ENCODE results near the gene MACROH2A1. TPM values are rescaled to one million over a fixed set of nuclear protein-coding genes. Genes with fewer than 3 reads are reported as not detected.

The MACROH2A1 gene
- total RNA-seq, 1 donor from 2014 or later, result 181 TPM

DNA sequence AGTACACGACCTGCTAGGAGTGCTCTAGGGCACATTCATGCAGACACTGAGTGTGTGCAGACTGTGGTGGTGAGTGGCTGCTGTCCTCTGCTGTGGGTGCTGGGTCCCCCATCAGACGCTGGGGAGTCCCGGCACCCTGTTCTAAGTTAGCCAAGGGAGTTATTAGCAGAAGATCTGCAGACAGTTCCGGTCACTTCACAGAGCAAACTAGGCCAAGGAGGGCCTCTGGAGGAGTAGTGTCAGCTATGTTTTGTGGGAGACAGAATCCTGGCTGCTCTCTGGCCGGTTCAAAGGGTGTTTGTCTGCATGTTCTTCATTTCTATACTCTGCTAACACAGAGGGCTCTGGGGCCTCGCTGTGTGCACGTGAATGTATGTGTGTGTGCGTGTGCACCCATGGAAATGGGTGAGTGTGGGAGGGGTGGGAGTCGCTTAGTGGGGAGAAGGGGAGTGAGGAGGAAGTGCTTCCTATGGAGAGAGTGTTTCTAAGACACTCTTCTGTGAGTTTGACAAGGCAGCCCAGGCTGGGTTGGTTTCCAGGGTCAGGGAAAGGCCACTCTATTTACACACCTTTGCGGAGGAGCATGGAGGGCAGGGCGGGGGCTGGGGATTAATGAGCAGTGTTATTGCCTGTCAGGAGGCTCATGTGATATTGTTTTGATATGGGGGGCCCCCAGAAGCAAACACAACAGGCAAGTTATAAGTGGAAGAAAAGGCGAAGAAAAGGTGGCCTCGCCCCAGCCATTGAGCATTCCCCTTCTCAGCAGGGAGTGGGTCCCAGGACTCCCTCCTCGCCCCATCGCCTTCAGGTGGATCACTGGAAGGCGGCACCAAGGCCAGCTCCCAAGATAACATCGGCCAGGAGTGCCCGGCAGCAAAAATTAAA is 68.9 kb downstream of the MACROH2A1 start:
- peaks cover 4% of the 10 kb centered on the region for H3K27me3 Mint-ChIP-seq (ENCODE audit: unreplicated experiment)
- H3K4me1 Mint-ChIP-seq (ENCODE audit: unreplicated experiment), result peaks cover 2% of the 10 kb centered on the region
- DNase-seq (ENCODE audit: low spot score), result no peak
- no peak for TF ChIP-seq CTCF (IDR thresholded peaks at IDR 0.05; ENCODE audit: unreplicated experiment)
- no peak overlapping the region for H3K4me3 Mint-ChIP-seq (ENCODE audit: unreplicated experiment)
- no peaks in the 10 kb centered on the region for H3K9me3 Mint-ChIP-seq (ENCODE audit: unreplicated experiment)
- peaks cover 8% of the 10 kb centered on the region for H3K36me3 Mint-ChIP-seq (ENCODE audit: low read depth, unreplicated experiment)
- no peak overlapping the region for H3K27ac Mint-ChIP-seq (ENCODE audit: unreplicated experiment)

GRCh38 chr5:135329066-135329912 is 69.7 kb downstream of the MACROH2A1 start:
- TF ChIP-seq CTCF (IDR thresholded peaks at IDR 0.05; ENCODE audit: unreplicated experiment), result no peak
- no peak for DNase-seq (ENCODE audit: low spot score)
- peaks cover 2% of the 10 kb centered on the region for H3K27me3 Mint-ChIP-seq (ENCODE audit: unreplicated experiment)
- H3K27ac Mint-ChIP-seq (ENCODE audit: unreplicated experiment), result no peak overlapping the region
- no peaks in the 10 kb centered on the region for H3K9me3 Mint-ChIP-seq (ENCODE audit: unreplicated experiment)
- H3K4me3 Mint-ChIP-seq (ENCODE audit: unreplicated experiment), result no peak overlapping the region
- H3K36me3 Mint-ChIP-seq (ENCODE audit: low read depth, unreplicated experiment), result peaks cover 8% of the 10 kb centered on the region
- peaks cover 2% of the 10 kb centered on the region for H3K4me1 Mint-ChIP-seq (ENCODE audit: unreplicated experiment)

DNA sequence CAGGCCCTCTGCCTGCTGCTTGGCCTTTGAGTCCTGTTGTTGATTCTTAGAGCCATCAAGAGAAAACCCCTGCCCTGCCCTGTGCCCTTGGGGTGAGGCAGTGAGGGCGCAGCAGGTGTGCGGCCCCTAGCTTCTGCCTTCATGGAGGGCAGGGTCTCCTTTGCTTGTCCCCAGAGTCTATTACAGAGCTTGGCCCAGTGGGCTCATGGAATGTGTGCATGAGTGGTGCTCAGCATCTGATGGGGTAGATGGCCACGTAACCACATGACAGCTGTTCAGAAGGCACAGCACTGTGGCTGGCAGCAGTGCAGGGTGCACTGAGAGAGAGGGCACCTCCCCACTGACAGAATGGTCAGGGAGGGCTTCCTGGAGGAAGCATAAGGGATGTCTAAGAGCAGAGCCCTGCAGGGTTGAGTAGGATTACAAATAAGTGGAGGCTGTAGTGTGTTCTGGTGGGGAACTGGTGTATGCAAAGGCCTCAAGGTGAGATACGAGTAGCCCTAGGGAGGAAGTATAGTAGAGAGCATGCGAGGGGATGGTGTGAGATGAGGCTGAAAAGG is 70.8 kb downstream of the MACROH2A1 start:
- DNase-seq (ENCODE audit: low spot score), result no peak
- no peak overlapping the region for H3K27ac Mint-ChIP-seq (ENCODE audit: unreplicated experiment)
- H3K4me1 Mint-ChIP-seq (ENCODE audit: unreplicated experiment), result peaks cover 2% of the 10 kb centered on the region
- H3K4me3 Mint-ChIP-seq (ENCODE audit: unreplicated experiment), result no peak overlapping the region
- H3K36me3 Mint-ChIP-seq (ENCODE audit: low read depth, unreplicated experiment), result peaks cover 3% of the 10 kb centered on the region
- TF ChIP-seq CTCF (IDR thresholded peaks at IDR 0.05; ENCODE audit: unreplicated experiment), result no peak
- H3K27me3 Mint-ChIP-seq (ENCODE audit: unreplicated experiment), result peaks cover 2% of the 10 kb centered on the region
- H3K9me3 Mint-ChIP-seq (ENCODE audit: unreplicated experiment), result no peaks in the 10 kb centered on the region

DNA sequence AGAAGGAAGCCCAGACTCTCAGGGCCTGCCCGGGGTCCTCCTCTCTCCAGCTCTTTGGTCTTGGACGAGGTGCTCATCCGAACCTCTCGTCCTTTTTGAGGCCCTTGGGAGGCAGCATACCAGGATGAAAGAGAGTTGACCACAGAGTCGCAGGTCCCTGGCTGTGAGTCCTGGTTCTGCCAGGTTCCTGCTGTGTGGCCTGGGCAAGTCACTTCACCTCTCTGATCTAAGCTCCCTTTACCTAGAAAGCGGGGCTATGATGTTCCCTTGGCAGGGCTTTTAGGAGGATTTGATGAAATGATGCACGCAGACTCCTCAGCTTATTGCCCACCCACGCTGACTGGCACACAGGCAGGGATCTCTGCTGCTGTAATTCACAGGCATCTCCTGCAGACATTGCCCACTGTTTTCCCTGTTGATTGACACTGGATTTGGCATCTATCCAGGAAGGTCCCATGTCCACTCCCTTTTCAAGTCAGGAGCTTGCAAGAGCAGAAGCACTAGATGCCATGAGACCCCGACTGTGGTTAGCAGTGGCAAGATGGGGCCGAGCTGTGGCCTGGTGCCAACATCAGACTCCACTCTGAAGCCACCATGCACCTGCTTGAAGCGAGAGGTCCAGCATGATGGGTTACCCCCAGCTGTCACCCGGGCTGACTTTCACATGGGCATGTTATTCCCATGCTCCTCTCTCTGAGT is 71.5 kb downstream of the MACROH2A1 start:
- DNase-seq (ENCODE audit: low spot score), result no peak
- H3K27me3 Mint-ChIP-seq (ENCODE audit: unreplicated experiment), result peaks cover 2% of the 10 kb centered on the region
- H3K36me3 Mint-ChIP-seq (ENCODE audit: low read depth, unreplicated experiment), result no peaks in the 10 kb centered on the region
- no peaks in the 10 kb centered on the region for H3K9me3 Mint-ChIP-seq (ENCODE audit: unreplicated experiment)
- peaks cover 2% of the 10 kb centered on the region for H3K4me1 Mint-ChIP-seq (ENCODE audit: unreplicated experiment)
- H3K4me3 Mint-ChIP-seq (ENCODE audit: unreplicated experiment), result no peak overlapping the region
- no peak overlapping the region for H3K27ac Mint-ChIP-seq (ENCODE audit: unreplicated experiment)
- no peak for TF ChIP-seq CTCF (IDR thresholded peaks at IDR 0.05; ENCODE audit: unreplicated experiment)

Measured in endothelial cell (in vitro differentiated cells).